A549 (cell line): ENCODE measurements around the gene ABCD2.

Experiments
- CBX8 ChIP-seq: fragments of 200-600 bp; sonication (generic); IDR thresholded peaks from 2 replicates; pipeline ENCODE4 v1.6.1; 2016
- CEBPB ChIP-seq, 2 experiments: fragments of >200 bp in 1 of 2; sonication (Bioruptor Twin) in 1 of 2; formaldehyde crosslinking in 1 of 2; IDR thresholded peaks; 2 replicates each; pipeline ENCODE4 v1.6.1; 2012 to 2016
- CHD2 ChIP-seq: fragments of 150-350 bp; IDR thresholded peaks from 2 replicates; pipeline ENCODE4 v1.6.1; 2014; ENCODE audit warnings: low read length; ENCODE audit not compliant: partially characterized antibody
- CTCF ChIP-seq: fragments of >200 bp; sonication (Bioruptor Twin); formaldehyde crosslinking; IDR thresholded peaks from 3 replicates; pipeline ENCODE4 v1.5.1; 2016
- EP300 ChIP-seq, 2 experiments: fragments of >200 bp; sonication (Bioruptor Twin); formaldehyde crosslinking; IDR thresholded peaks; 2 replicates in 1 of 2; 3 replicates in 1 of 2; pipeline ENCODE4 v1.6.1; 2016 to 2017
- MAFK ChIP-seq: fragments of 450-650 bp; IDR thresholded peaks from 2 replicates; pipeline ENCODE4 v1.6.1; 2014; ENCODE audit not compliant: partially characterized antibody
- POLR2A ChIP-seq: IDR thresholded peaks from 2 replicates; pipeline ENCODE4 v1.6.1; 2012; ENCODE audit warnings: mild to moderate bottlenecking, low read length
- RFX5 ChIP-seq: fragments of 450-650 bp; IDR thresholded peaks from 2 replicates; pipeline ENCODE4 v1.7.1; 2014; ENCODE audit warnings: antibody characterized with exemption, mild to moderate bottlenecking, moderate library complexity
- SMC3 ChIP-seq: fragments of >200 bp; sonication (Bioruptor Twin); formaldehyde crosslinking; IDR thresholded peaks from 3 replicates; pipeline ENCODE4 v1.6.1; 2018; ENCODE audit warnings: inconsistent platforms
- TF ChIP-seq, protein P1 (sequence below): IDR thresholded peaks from 2 replicates; pipeline ENCODE4 v1.6.1; 2012

DNA sequence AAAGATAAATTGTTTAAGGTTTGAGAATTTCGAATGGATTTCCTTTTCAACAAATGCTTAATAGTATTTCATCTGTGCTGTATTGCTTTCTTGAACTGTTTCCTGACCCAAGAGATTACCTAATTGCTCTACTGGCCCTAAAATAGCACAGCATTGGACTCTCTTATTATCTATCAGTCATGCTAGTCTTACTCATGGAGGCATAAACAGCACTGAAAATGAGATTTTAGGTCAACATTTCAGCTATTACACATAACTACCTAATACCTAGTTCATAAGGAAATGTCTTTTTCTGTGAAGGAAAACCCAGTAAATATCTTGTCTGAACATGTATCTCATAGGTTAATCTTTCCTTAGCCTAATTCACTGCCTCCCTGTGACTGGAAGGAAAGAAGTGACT, 4.3 kb upstream of the ABCD2 start:
- TF ChIP-seq POLR2A: no peak
- TF ChIP-seq CTCF: no peak
- TF ChIP-seq SMC3: no peak
- TF ChIP-seq MAFK: no peak
- TF ChIP-seq, protein P1, sequence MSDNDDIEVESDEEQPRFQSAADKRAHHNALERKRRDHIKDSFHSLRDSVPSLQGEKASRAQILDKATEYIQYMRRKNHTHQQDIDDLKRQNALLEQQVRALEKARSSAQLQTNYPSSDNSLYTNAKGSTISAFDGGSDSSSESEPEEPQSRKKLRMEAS: no peak
- TF ChIP-seq CHD2: no peak
- TF ChIP-seq RFX5: no peak
- TF ChIP-seq EP300 (IDR thresholded peaks at IDR 0.05): no peak
- no peak for TF ChIP-seq CBX8
- TF ChIP-seq CEBPB (IDR thresholded peaks at IDR 0.05): no peak
